ENCODE data around the gene PPM1B. TPM values are rescaled to one million over a fixed set of nuclear protein-coding genes. Genes with fewer than 3 reads are reported as not detected.

Gene PPM1B
- total and polyA plus RNA-seq, 2 donors (not counting 3 experiments of a cell fraction or from before 2014, with no cell fraction given): 8.0 to 24.1 TPM

DNA sequence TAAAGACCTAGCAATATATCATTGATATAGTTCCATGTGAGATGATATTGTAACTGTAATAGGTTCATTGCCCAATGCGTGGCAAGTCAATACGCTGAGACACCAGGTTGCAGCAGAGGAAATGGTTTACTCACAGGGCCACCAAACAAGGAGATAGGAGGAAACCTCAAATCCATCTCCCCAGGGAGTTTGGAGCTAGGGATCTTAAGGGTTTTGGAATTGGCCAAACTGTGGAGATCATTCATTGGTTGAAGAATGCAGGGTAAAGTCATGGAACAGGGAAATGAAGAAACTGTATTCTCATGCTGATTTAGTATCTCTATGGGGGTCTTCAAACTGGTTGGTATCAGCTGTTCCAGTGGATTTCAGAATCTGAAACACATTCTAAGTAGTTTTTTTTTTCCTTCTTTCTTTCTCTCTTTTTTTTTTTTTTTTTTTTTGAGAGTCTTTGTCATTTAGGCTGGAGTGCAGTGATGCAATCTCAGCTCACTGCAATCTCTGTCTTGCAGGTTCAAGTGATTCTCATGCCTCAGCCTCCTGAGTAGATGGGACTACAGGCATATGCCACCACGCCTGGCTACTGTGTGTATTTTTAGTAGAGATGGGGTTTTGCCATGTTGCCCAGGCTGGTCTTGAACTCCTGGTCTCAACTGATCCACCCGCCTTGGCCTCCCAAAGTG is 30.7 kb upstream of the PPM1B start:
- POLR2A ChIA-PET: no interaction called here

More for the DNA sequence above, 30.7 kb upstream of the PPM1B start:
- H3K79me2 ChIP-seq (ENCODE audit: control insufficient read depth, insufficient read depth, low read length): no peaks in the 10 kb centered on the region
- FAIRE-seq (no peak), DNase-seq (ENCODE audit: low read depth, low spot score) (no peak)
- H3K4me2 ChIP-seq (ENCODE audit: insufficient read depth, low read length): no peak overlapping the region
- TF ChIP-seq GATA2 (IDR thresholded peaks at IDR 0.05; ENCODE audit: insufficient read depth, insufficient read length, low read depth, low read length): no peak
- TF ChIP-seq POLR2AphosphoS5 (IDR thresholded peaks at IDR 0.05; ENCODE audit: insufficient read depth, low read depth, low read length): no peak
- no peak for TF ChIP-seq MAX (IDR thresholded peaks at IDR 0.05; ENCODE audit: insufficient read depth, insufficient read length)
- no peak for TF ChIP-seq EZH2 (IDR thresholded peaks at IDR 0.05; ENCODE audit: borderline replicate concordance, low read depth, low read length, severe bottlenecking)
- TF ChIP-seq MYC (IDR thresholded peaks at IDR 0.05; ENCODE audit: low read depth, low read length): no peak
- no peak for TF ChIP-seq FOS (IDR thresholded peaks at IDR 0.05; ENCODE audit: borderline replicate concordance, insufficient read depth, low read length)
- TF ChIP-seq POLR2A (IDR thresholded peaks at IDR 0.05; ENCODE audit: low read depth, low read length): no peak
- no peak for TF ChIP-seq CTCF (IDR thresholded peaks at IDR 0.05; ENCODE audit: extremely low read depth in 1 of 2, insufficient read depth in 1 of 2, low read depth in 1 of 2, low read length in 2 of 2)
- no peak for TF ChIP-seq JUN (IDR thresholded peaks at IDR 0.05; ENCODE audit: borderline replicate concordance, insufficient read depth, insufficient read length, low read depth)
- H3K9ac ChIP-seq (replicated peaks; ENCODE audit: extremely low read depth, insufficient read depth, low read length): no peak overlapping the region
- no peaks in the 10 kb centered on the region for H3K36me3 ChIP-seq (ENCODE audit: control insufficient read depth in 2 of 2, extremely low read depth in 1 of 2, insufficient read depth in 2 of 2, low read length in 2 of 2)
- peaks cover 4 to 7% of the 10 kb centered on the region in 2 experiments for H3K27me3 ChIP-seq (ENCODE audit: control insufficient read depth in 2 of 2, insufficient read depth in 2 of 2, low read length in 2 of 2)
- H3K4me3 ChIP-seq (replicated peaks in 1 of 3; ENCODE audit: insufficient read depth in 1 of 3, low read depth in 1 of 3, low read length in 3 of 3): no peak overlapping the region
- no peaks in the 10 kb centered on the region for H3K4me1 ChIP-seq (ENCODE audit: control insufficient read depth, extremely low read depth, insufficient read depth, low read length)
- no TSS peak for BruUV-seq (replicated peaks)
- no peak overlapping the region for H2AFZ ChIP-seq (ENCODE audit: low read depth, low read length)
- intact Hi-C loops (cut with micrococcal nuclease) (no loop called here), dilution Hi-C loops (cut with MboI; ENCODE audit: extremely low pct_ligation_motif_present, low sequenced_read_pairs) (no loop called here)
- CTCF ChIA-PET: no interaction called here
- H3K27ac ChIP-seq (ENCODE audit: insufficient read depth, low read depth, low read length): no peak overlapping the region
- H4K20me1 ChIP-seq (replicated peaks; ENCODE audit: control insufficient read depth, extremely low read depth, insufficient read depth, low read length): no peaks in the 10 kb centered on the region
- no peaks in the 10 kb centered on the region for H3K9me3 ChIP-seq (replicated peaks; ENCODE audit: control insufficient read depth, insufficient read depth, low read length)
- H3K9me1 ChIP-seq (replicated peaks; ENCODE audit: control insufficient read depth, extremely low read depth, insufficient read depth, low read length): no peaks in the 10 kb centered on the region

Measured in endothelial cell of umbilical vein (primary cell).